PFSK-1 (cell line): Measurements from ENCODE around the gene SRRD.

Experiments used
- FOXP2 ChIP-seq: optimal IDR thresholded peaks from 2 replicates; pipeline ENCODE3; 2011; ENCODE audit warnings: borderline replicate concordance, control low read depth, inconsistent platforms; ENCODE audit not compliant: insufficient read depth; ENCODE audit errors: extremely low read length, extremely low read depth
- POLR2AphosphoS5 ChIP-seq: IDR thresholded peaks from 2 replicates; pipeline ENCODE4 v1.6.1; 2012; ENCODE audit warnings: low read depth, mild to moderate bottlenecking, control low read depth, low read length, moderate library complexity
- REST ChIP-seq, 2 experiments: IDR thresholded peaks; 2 replicates each; pipeline versions ENCODE4 v1.6.1 to v1.8.0; 2011 to 2012; ENCODE audit warnings: low read depth in 2 of 2, low read length in 2 of 2, control low read depth in 1 of 2, inconsistent platforms in 1 of 2, mild to moderate bottlenecking in 1 of 2, moderate library complexity in 1 of 2; ENCODE audit not compliant: insufficient read depth in 1 of 2
- SIN3A ChIP-seq: IDR thresholded peaks from 2 replicates; pipeline ENCODE4 v1.6.1; 2012; ENCODE audit warnings: mild to moderate bottlenecking, low read length, moderate library complexity, borderline replicate concordance; ENCODE audit not compliant: insufficient read depth
- TAF1 ChIP-seq: IDR thresholded peaks from 2 replicates; pipeline ENCODE4 v1.6.1; 2012; ENCODE audit warnings: low read length, control low read depth, borderline replicate concordance; ENCODE audit not compliant: insufficient read depth

The SRRD gene

DNA sequence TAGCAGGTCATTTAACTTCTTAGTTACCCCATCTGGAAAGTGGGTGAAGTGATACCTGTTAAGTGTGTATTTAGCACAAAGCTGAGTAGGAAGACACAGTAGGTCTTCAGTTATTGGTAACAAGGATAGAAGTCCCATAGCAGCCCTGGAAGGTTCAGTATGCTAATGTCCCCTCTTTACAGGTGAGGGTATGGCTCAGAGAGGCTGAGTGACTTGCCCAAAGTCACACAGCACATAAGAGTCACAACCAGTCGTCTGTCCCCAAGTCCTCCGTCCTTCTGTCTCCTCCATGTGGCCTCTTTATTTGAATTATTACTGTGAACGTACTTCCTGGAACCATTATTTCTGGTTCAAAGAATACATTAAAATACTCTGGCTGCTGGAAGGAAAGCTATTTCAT is 44.1 kb upstream of the SRRD start:
- TF ChIP-seq SIN3A (no peak), POLR2AphosphoS5 (no peak), FOXP2 (no peak), TAF1 (no peak), REST (IDR thresholded peaks at IDR 0.05; ENCODE audit: insufficient read depth in 1 of 2, low read depth in 2 of 2, low read length in 2 of 2) (no peak)

DNA sequence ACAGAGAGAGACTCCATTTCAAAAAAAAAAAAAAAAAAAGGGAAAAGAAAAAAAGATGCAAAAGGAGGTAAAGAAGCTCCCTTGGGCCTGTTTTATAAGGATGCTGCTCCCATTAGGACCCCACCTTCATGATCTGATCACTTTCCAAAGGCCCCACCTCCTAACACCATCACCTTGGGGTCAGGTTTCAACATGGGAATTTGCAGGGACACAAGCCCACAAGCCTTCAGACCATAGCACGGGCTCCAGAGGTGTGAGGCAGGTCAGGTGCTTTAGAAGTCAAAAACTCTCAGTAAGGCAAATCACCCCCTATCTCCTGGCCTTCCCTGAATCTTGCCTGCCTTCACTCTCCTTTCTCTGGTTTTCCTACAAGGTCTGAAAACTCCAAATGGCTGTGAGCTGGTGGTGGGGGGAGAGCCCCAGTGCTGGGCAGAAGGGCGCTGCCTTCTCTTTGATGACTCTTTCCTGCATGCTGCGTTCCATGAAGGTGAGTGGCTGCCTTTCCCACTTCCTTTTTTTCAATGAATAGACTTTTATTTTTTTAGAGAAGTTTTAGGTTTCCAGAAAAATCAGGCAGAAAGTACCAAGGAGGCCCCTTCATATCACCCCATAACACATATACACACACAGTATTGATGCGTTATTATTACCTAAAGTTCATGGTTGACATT is 41.5 kb upstream of the SRRD start:
- TF ChIP-seq TAF1 (no peak), FOXP2 (no peak), POLR2AphosphoS5 (no peak), REST (IDR thresholded peaks at IDR 0.05; ENCODE audit: insufficient read depth in 1 of 2, low read depth in 2 of 2, low read length in 2 of 2) (no peak), SIN3A (no peak)

DNA sequence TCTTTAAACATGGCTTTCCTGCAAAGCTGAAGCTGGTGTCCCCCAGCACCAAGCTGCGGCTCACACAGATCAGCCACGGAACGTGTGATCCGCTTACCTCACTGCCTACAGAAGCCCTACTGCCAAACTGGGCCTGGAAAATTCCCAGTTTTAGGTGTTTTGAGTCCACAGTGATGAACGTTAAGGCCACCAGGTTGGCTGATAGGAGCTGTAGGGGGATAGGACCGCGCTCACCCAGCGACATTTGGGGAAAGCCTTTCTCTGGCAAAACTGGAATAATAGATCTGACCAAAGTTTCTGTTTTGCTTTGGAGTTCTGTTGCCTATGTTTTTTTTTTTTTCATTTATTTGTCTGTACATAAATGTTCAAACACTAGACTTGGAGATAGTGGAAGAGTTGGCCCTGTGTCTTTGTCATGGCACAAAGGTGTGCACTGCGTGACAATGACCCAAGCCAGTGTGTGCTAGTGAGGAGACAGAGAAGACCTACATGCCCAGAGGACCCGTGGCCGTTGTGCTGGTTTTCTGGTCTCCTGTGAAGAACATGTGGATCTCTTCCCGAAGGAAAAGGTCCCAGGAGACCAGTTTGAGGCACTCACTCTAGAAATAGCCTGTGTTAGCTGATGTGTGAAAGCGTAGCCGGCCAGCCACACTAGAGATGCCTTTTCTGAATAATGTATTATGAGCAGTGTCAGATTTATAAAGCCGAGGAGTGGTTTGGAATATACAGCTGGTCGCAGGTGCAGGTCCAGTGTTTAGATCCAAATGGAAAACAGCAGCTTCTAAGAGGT is 39.6 kb upstream of the SRRD start:
- no peak for TF ChIP-seq SIN3A
- TF ChIP-seq POLR2AphosphoS5 = no peak
- no peak for TF ChIP-seq FOXP2
- no peak for TF ChIP-seq TAF1
- no peak for TF ChIP-seq REST (IDR thresholded peaks at IDR 0.05; ENCODE audit: insufficient read depth in 1 of 2, low read depth in 2 of 2, low read length in 2 of 2)

- TF ChIP-seq FOXP2 (no peak), SIN3A (no peak), REST (IDR thresholded peaks at IDR 0.05; ENCODE audit: insufficient read depth in 1 of 2, low read depth in 2 of 2, low read length in 2 of 2) (no peak), TAF1 (no peak), POLR2AphosphoS5 (no peak)
Observed at GRCh38 chr22:26444777-26445176, 38.9 kb upstream of the SRRD start.
